ENCODE data around the gene RPS18.

Gene RPS18

GRCh38 chr6:33292996-33293682, 21.3 kb downstream of the RPS18 start:
- DNase-seq = no peak

- no peak for DNase-seq
These were observed 22.4 kb downstream of the RPS18 start for GRCh38 chr6:33294086-33294823.

- no peak for DNase-seq
These were observed 23.9 kb downstream of the RPS18 start for GRCh38 chr6:33295621-33296369.

GRCh38 chr6:33296797-33297405, 25.0 kb downstream of the RPS18 start:
- DNase-seq = no peak

GRCh38 chr6:33297406-33297955, 25.6 kb downstream of the RPS18 start:
- no peak for DNase-seq

- peak; percentile 55 for DNase-seq
These were observed 26.3 kb downstream of the RPS18 start for GRCh38 chr6:33297956-33298772.

- DNase-seq = peak; percentile 48
These were observed 26.9 kb downstream of the RPS18 start, which contains the start of gene RGL2 for GRCh38 chr6:33298773-33299236. Gene RGL2, minus strand, starts transcription at chr6:33298942. Its CDS starts 332 bp downstream, at chr6:33298610.

GRCh38 chr6:33299237-33299944, 27.5 kb downstream of the RPS18 start:
- peak; percentile 88 for DNase-seq

GRCh38 chr6:33301877-33302276, 30.0 kb downstream of the RPS18 start:
- no peak for DNase-seq

- no peak for DNase-seq
These were observed 32.3 kb downstream of the RPS18 start for GRCh38 chr6:33304216-33304615.

GRCh38 chr6:33305052-33305451, 33.2 kb downstream of the RPS18 start:
- no peak for DNase-seq

- no peak for DNase-seq
These were observed 34.5 kb downstream of the RPS18 start for GRCh38 chr6:33306356-33306755.

- peak; percentile 86 for DNase-seq
These were observed 40.7 kb downstream of the RPS18 start for GRCh38 chr6:33312361-33313104.

GRCh38 chr6:33313105-33313708, 41.3 kb downstream of the RPS18 start:
- peak; percentile 47 for DNase-seq

- peak; percentile 85 for DNase-seq
These were observed 42.0 kb downstream of the RPS18 start, which contains the start of gene TAPBP for GRCh38 chr6:33313709-33314514. Gene TAPBP, minus strand, starts transcription at chr6:33314078. Its CDS starts 37 bp downstream, at chr6:33314041.

- DNase-seq = peak; percentile 75
These were observed 42.7 kb downstream of the RPS18 start for GRCh38 chr6:33314515-33314942.

- no peak for DNase-seq
These were observed 43.3 kb downstream of the RPS18 start for GRCh38 chr6:33314943-33315792.
